Panc1 (cell line): ENCODE data around the gene RFTN1. TPM values are rescaled to one million over a fixed set of nuclear protein-coding genes. Genes with fewer than 3 reads are reported as not detected.

Experiments
- ATAC-seq: fragments of 200-7000 bp; cut with Tn5 transposase; 2 replicates; pipeline ENCODE4 v1.9.1; 2020; ENCODE audit warnings: mild to moderate bottlenecking, moderate library complexity
- BruUV-seq: library from RNA; stranded (reverse); fragments of 400-500 nt; replicated peaks from 2 replicates; lab custom pipeline; 2021; lab: Mats Ljungman, UMichigan
- CTCF ChIA-PET: fragments of 300-600 bp; sonication (Branson Sonifier 250); formaldehyde crosslinking; loops from one replicate; lab custom pipeline; 2022; ENCODE audit warnings: antibody characterized with exemption; lab: Charles Lee
- POLR2A ChIA-PET: fragments of 300-600 bp; sonication (Branson Sonifier 250); formaldehyde crosslinking; loops from one replicate; lab custom pipeline; 2022; ENCODE audit warnings: antibody characterized with exemption; lab: Charles Lee
- DNase-seq: peaks from one replicate; pipeline ENCODE4 v3.0.0-alpha.2; 2010; ENCODE audit warnings: low read depth, low spot score
- H3K27ac ChIP-seq: 2 replicates; pipeline ENCODE4 v1.5.1; 2011; ENCODE audit warnings: mild to moderate bottlenecking, low read length, inconsistent platforms
- H3K27me3 ChIP-seq: fragments of 200-500 bp; sonication (Bioruptor generic); 2 replicates; pipeline ENCODE4 v1.6.0; 2014; ENCODE audit warnings: low read length, inconsistent platforms; ENCODE audit not compliant: control insufficient read depth, insufficient read depth
- H3K36me3 ChIP-seq: fragments of 200-500 bp; sonication (Bioruptor generic); 2 replicates; pipeline ENCODE4 v1.5.1; 2014; ENCODE audit warnings: inconsistent platforms, mild to moderate bottlenecking, low read length, moderate library complexity; ENCODE audit not compliant: control insufficient read depth, insufficient read depth
- H3K4me1 ChIP-seq: 2 replicates; pipeline ENCODE4 v1.5.1; 2011; ENCODE audit warnings: inconsistent platforms, mild to moderate bottlenecking, low read length, moderate library complexity; ENCODE audit not compliant: control insufficient read depth, insufficient read depth
- H3K4me3 ChIP-seq, 2 experiments: 2 replicates each; pipeline ENCODE4 v1.5.1; 2011 to 2012; ENCODE audit warnings: low read depth in 2 of 2, low read length in 2 of 2, mild to moderate bottlenecking in 2 of 2, inconsistent platforms in 1 of 2, moderate library complexity in 1 of 2
- H3K9me3 ChIP-seq: fragments of 200-500 bp; sonication (Bioruptor generic); 2 replicates; pipeline ENCODE4 v1.5.1; 2014; ENCODE audit warnings: low read depth, mild to moderate bottlenecking, inconsistent platforms, low read length, moderate library complexity; ENCODE audit not compliant: control insufficient read depth, insufficient read depth
- POLR2AphosphoS5 ChIP-seq: IDR thresholded peaks from 2 replicates; pipeline ENCODE4 v1.6.1; 2012; ENCODE audit warnings: mild to moderate bottlenecking, low read depth, low read length, moderate library complexity
- REST ChIP-seq, 2 experiments: IDR thresholded peaks; 2 replicates each; pipeline ENCODE4 v1.6.1; 2011 to 2012; ENCODE audit warnings: low read depth in 2 of 2, control low read depth in 1 of 2, low read length in 1 of 2, mild to moderate bottlenecking in 1 of 2, moderate library complexity in 1 of 2; ENCODE audit not compliant: insufficient read depth in 1 of 2
- SIN3A ChIP-seq: IDR thresholded peaks from 2 replicates; pipeline ENCODE4 v1.6.1; 2012; ENCODE audit warnings: low read depth, mild to moderate bottlenecking, low read length, moderate library complexity, borderline replicate concordance; ENCODE audit not compliant: insufficient read depth
- TCF7L2 ChIP-seq: IDR thresholded peaks from 2 replicates; pipeline ENCODE4 v1.6.1; 2011; ENCODE audit warnings: mild to moderate bottlenecking, low read depth, low read length, inconsistent platforms
- in situ Hi-C: cut with HindIII; loops from 2 replicates; pipeline ENCODE4 v1.10.0; 2016; ENCODE audit warnings: low sequenced_read_pairs, low pct_unique_long_range_greater_than_20kb
- intact Hi-C: fragments of 100-400 bp; cut with micrococcal nuclease; formaldehyde crosslinking; loops from one replicate; pipeline ENCODE4 v1.10.0; 2022; ENCODE audit not compliant: unreplicated experiment
- total RNA-seq: library from RNA; stranded (reverse); gene quantifications from one replicate; pipeline ENCODE4 v1.2.1, GENCODE V29; 2021; ENCODE audit not compliant: unreplicated experiment
- TF ChIP-seq, protein P1 (sequence below): fragments of 450-650 bp; IDR thresholded peaks from 2 replicates; pipeline ENCODE4 v1.5.1; 2017; ENCODE audit warnings: mild to moderate bottlenecking

The RFTN1 gene
- total RNA-seq, 1 experiment from 2014 or later = 0.90 TPM

- POLR2A ChIA-PET = no interaction called here
- Histone ChIP-seq H3K9me3 (no peaks in the 10 kb centered on the region), H3K36me3 (no peaks in the 10 kb centered on the region), H3K27me3 (no peaks in the 10 kb centered on the region), H3K27ac (no peak overlapping the region), H3K4me3 (no peak overlapping the region), H3K4me1 (no peaks in the 10 kb centered on the region)
- in situ Hi-C loops (no loop called here), intact Hi-C loops (no loop called here)
- CTCF ChIA-PET = no interaction called here
- DNase-seq (no peak), ATAC-seq (no peak)
- BruUV-seq = no TSS peak
- no peak for TF ChIP-seq SIN3A
- no peak for TF ChIP-seq POLR2AphosphoS5
- no peak for TF ChIP-seq REST (IDR thresholded peaks at IDR 0.05; ENCODE audit: insufficient read depth in 1 of 2, low read depth in 2 of 2, low read length in 1 of 2)
- no peak for TF ChIP-seq TCF7L2
- TF ChIP-seq, protein P1, sequence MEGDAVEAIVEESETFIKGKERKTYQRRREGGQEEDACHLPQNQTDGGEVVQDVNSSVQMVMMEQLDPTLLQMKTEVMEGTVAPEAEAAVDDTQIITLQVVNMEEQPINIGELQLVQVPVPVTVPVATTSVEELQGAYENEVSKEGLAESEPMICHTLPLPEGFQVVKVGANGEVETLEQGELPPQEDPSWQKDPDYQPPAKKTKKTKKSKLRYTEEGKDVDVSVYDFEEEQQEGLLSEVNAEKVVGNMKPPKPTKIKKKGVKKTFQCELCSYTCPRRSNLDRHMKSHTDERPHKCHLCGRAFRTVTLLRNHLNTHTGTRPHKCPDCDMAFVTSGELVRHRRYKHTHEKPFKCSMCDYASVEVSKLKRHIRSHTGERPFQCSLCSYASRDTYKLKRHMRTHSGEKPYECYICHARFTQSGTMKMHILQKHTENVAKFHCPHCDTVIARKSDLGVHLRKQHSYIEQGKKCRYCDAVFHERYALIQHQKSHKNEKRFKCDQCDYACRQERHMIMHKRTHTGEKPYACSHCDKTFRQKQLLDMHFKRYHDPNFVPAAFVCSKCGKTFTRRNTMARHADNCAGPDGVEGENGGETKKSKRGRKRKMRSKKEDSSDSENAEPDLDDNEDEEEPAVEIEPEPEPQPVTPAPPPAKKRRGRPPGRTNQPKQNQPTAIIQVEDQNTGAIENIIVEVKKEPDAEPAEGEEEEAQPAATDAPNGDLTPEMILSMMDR = no peak
These were observed 72.1 kb downstream of the RFTN1 start for GRCh38 chr3:16441371-16441875.

DNA sequence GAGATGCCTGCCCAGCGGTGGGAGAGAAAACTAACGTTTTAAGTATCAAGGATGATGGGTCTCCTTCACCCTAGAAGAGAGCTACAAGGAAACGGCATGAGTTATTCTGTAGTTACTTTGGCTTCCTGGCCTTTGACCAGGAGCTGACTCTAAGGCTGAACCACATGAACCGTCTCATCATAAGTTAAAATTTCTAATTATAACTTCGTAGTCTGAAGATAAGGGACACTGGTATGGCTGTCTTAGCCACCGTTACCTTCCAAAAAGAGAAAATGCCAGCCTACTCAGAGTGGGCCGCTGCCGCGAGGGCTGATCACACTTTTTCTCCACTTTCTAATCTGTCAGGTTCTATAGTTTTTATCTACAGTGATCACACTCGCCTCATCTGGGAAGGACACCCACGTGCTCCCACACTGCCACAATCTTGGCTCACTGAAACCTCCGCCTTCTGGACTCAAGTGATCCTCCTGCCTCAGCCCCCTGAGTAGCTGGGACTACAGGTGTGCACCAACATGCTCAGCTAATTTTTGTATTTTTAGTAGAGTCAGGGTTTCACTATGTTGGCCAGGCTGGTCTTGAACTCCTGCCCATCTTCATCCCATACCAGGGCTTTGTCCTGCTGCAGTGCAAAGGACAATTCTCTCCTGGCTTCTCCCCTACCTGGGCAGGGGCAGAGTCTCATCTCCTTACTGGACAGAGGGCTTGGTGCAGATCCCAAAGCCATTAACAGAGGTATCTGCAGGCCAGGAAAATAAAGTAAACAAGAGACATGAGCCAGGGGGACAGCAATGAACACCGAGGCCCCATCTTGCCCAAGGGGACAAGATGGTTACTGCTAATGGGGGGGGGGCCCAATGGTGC is 73.4 kb downstream of the RFTN1 start:
- Histone ChIP-seq H3K36me3 (no peaks in the 10 kb centered on the region), H3K4me3 (no peak overlapping the region), H3K27ac (no peak overlapping the region), H3K27me3 (no peaks in the 10 kb centered on the region), H3K9me3 (no peaks in the 10 kb centered on the region), H3K4me1 (no peaks in the 10 kb centered on the region)
- in situ Hi-C loops = no loop called here
- TF ChIP-seq REST (IDR thresholded peaks at IDR 0.05; ENCODE audit: insufficient read depth in 1 of 2, low read depth in 2 of 2, low read length in 1 of 2) (no peak), TCF7L2 (no peak), POLR2AphosphoS5 (no peak), SIN3A (no peak)
- TF ChIP-seq, protein P1 = no peak
- ChIA-PET CTCF (no interaction called here), POLR2A (no interaction called here)
- DNase-seq (no peak), ATAC-seq (no peak)
- BruUV-seq = no TSS peak
- intact Hi-C loops = no loop called here
